Measurements from ENCODE around the gene SPIN3.

GRCh38 chrX:56986138-56986537 lies 9.2 kb downstream of the SPIN3 start:
- TF ChIP-seq CTCF (optimal IDR thresholded peaks at IDR 0.05 in 1 of 3, IDR thresholded peaks at IDR 0.05 in 1 of 3, conservative IDR thresholded peaks at IDR 0.05 in 1 of 3; ENCODE audit: extremely low read depth in 1 of 3, insufficient read depth in 2 of 3, low read length in 3 of 3) (no peak), EZH2 (IDR thresholded peaks at IDR 0.05; ENCODE audit: low read length) (no peak)
